PC-3 (cell line): ENCODE results near the gene ZNF236. TPM values are rescaled to one million over a fixed set of nuclear protein-coding genes. Genes with fewer than 3 reads are reported as not detected.

Experiments
- ATAC-seq: fragments of 200-7000 bp; cut with Tn5 transposase; 2 replicates; pipeline ENCODE4 v1.9.1; 2020; ENCODE audit warnings: mild to moderate bottlenecking, moderate library complexity
- BruUV-seq: library from RNA; stranded (reverse); fragments of 400-500 nt; replicated peaks from 2 replicates; lab custom pipeline; 2021; lab: Mats Ljungman, UMichigan
- CTCF ChIA-PET: fragments of 300-600 bp; sonication (Branson Sonifier 250); formaldehyde crosslinking; loops from one replicate; lab custom pipeline; 2022; ENCODE audit warnings: antibody characterized with exemption; lab: Charles Lee
- POLR2A ChIA-PET: fragments of 300-600 bp; sonication (Branson Sonifier 250); formaldehyde crosslinking; loops from one replicate; lab custom pipeline; 2022; ENCODE audit warnings: antibody characterized with exemption; ENCODE audit not compliant: unreplicated experiment; lab: Charles Lee
- DNase-seq: peaks from one replicate; pipeline ENCODE4 v3.0.0-alpha.2; 2015
- H2AFZ ChIP-seq: fragments of 300-600 bp; sonication (generic); 2 replicates; pipeline ENCODE4 v1.6.0; 2016; ENCODE audit warnings: antibody characterized with exemption, low read length
- H3F3A ChIP-seq: fragments of 300-600 bp; sonication (generic); one replicate; pipeline ENCODE4 v1.6.0; 2017; ENCODE audit warnings: antibody characterized with exemption, low read length, control low read depth, mild to moderate bottlenecking; ENCODE audit not compliant: unreplicated experiment
- H3K27ac ChIP-seq: fragments of 300-600 bp; sonication (generic); 2 replicates; pipeline ENCODE4 v1.5.1; 2016; ENCODE audit warnings: mild to moderate bottlenecking, low read length
- H3K27me3 ChIP-seq: fragments of 300-600 bp; sonication (generic); 2 replicates; pipeline ENCODE4 v1.6.1; 2016; ENCODE audit warnings: low read length, mixed read lengths
- H3K36me3 ChIP-seq: fragments of 300-600 bp; sonication (generic); 2 replicates; pipeline ENCODE4 v1.6.1; 2016; ENCODE audit warnings: low read depth, mixed run types, low read length, mixed read lengths
- H3K4me1 ChIP-seq: fragments of 300-600 bp; sonication (generic); 2 replicates; pipeline ENCODE4 v1.5.1; 2016; ENCODE audit warnings: low read length; ENCODE audit not compliant: insufficient read depth
- H3K4me2 ChIP-seq: fragments of 300-600 bp; sonication (generic); 2 replicates; pipeline ENCODE4 v1.6.0; 2016; ENCODE audit warnings: low read length
- H3K4me3 ChIP-seq: fragments of 300-600 bp; sonication (generic); 2 replicates; pipeline ENCODE4 v1.5.1; 2016; ENCODE audit warnings: mild to moderate bottlenecking, low read length, mixed read lengths
- H3K79me2 ChIP-seq: fragments of 300-600 bp; sonication (generic); 2 replicates; pipeline ENCODE4 v1.6.1; 2017; ENCODE audit warnings: low read length, mixed read lengths
- H3K9ac ChIP-seq: fragments of 300-600 bp; sonication (generic); 2 replicates; pipeline ENCODE4 v1.6.0; 2016; ENCODE audit warnings: mild to moderate bottlenecking, low read length
- H3K9me2 ChIP-seq: fragments of 300-600 bp; sonication (generic); replicated peaks from 2 replicates; pipeline ENCODE4 v1.6.1; 2016; ENCODE audit warnings: mixed run types, low read length, mixed read lengths
- H3K9me3 ChIP-seq: fragments of 300-600 bp; sonication (generic); 2 replicates; pipeline ENCODE4 v1.6.1; 2016; ENCODE audit warnings: low read length, mixed read lengths
- H4K20me1 ChIP-seq: fragments of 300-600 bp; sonication (generic); 2 replicates; pipeline ENCODE4 v1.6.1; 2016; ENCODE audit warnings: low read length, mixed read lengths
- CTCF ChIP-seq: fragments of 300-600 bp; sonication (generic); conservative IDR thresholded peaks from 2 replicates; pipeline ENCODE4 v1.5.1; 2017; ENCODE audit warnings: antibody characterized with exemption, low read depth, mild to moderate bottlenecking, low read length
- EZH2 ChIP-seq: fragments of 300-600 bp; sonication (generic); IDR thresholded peaks from one replicate; pipeline ENCODE4 v1.6.1; 2017; ENCODE audit warnings: antibody characterized with exemption, mild to moderate bottlenecking, low read length; ENCODE audit not compliant: unreplicated experiment
- EZH2phosphoT487 ChIP-seq: fragments of 300-600 bp; sonication (generic); IDR thresholded peaks from 2 replicates; pipeline ENCODE4 v1.6.1; 2018; ENCODE audit warnings: mild to moderate bottlenecking, antibody characterized with exemption, low read length, borderline replicate concordance
- intact Hi-C: fragments of 100-400 bp; cut with micrococcal nuclease; formaldehyde crosslinking; loops from 2 replicates; pipeline ENCODE4 v1.9.0; 2023
- total RNA-seq: library from RNA; depleted of rRNA; stranded (reverse); fragments of >200 nt; gene quantifications from 2 replicates; pipeline ENCODE4 v1.2.3, GENCODE V29; 2014

The ZNF236 gene
- total RNA-seq, 1 experiment from 2014 or later = 7.7 TPM

GRCh38 chr18:76974386-76974785, 152.0 kb downstream of the ZNF236 start:
- no peak overlapping the region for H2AFZ ChIP-seq
- H4K20me1 ChIP-seq = no peaks in the 10 kb centered on the region
- intact Hi-C loops = no loop called here
- ATAC-seq (no peak), DNase-seq (no peak)
- POLR2A ChIA-PET = no interaction called here
- no peaks in the 10 kb centered on the region for H3K36me3 ChIP-seq
- no peaks in the 10 kb centered on the region for H3K79me2 ChIP-seq
- H3K27me3 ChIP-seq = no peaks in the 10 kb centered on the region
- CTCF ChIA-PET = no interaction called here
- H3K9ac ChIP-seq = no peak overlapping the region
- TF ChIP-seq EZH2 = no peak
- TF ChIP-seq CTCF = no peak
- no peak for TF ChIP-seq EZH2phosphoT487
- no peak overlapping the region for H3K4me3 ChIP-seq
- H3K9me3 ChIP-seq = no peaks in the 10 kb centered on the region
- H3K4me2 ChIP-seq = no peak overlapping the region
- BruUV-seq = no TSS peak
- H3K27ac ChIP-seq = no peak overlapping the region
- H3F3A ChIP-seq = no peaks in the 10 kb centered on the region
- no peaks in the 10 kb centered on the region for H3K9me2 ChIP-seq
- no peaks in the 10 kb centered on the region for H3K4me1 ChIP-seq

- BruUV-seq = no TSS peak
- POLR2A ChIA-PET = no interaction called here
Measured at GRCh38 chr18:76975577-76976110, 153.3 kb downstream of the ZNF236 start.

More at GRCh38 chr18:76975577-76976110, 153.3 kb downstream of the ZNF236 start:
- Histone ChIP-seq H3K4me3 (no peak overlapping the region), H3K4me1 (no peaks in the 10 kb centered on the region), H4K20me1 (no peaks in the 10 kb centered on the region), H3K9ac (no peak overlapping the region), H3K27me3 (no peaks in the 10 kb centered on the region), H3F3A (no peaks in the 10 kb centered on the region), H3K9me3 (no peaks in the 10 kb centered on the region), H3K4me2 (no peak overlapping the region), H2AFZ (no peak overlapping the region), H3K27ac (no peak overlapping the region), H3K36me3 (no peaks in the 10 kb centered on the region), H3K9me2 (no peaks in the 10 kb centered on the region), H3K79me2 (no peaks in the 10 kb centered on the region)
- intact Hi-C loops = no loop called here
- no peak for ATAC-seq
- DNase-seq = no peak
- TF ChIP-seq CTCF (no peak), EZH2phosphoT487 (no peak), EZH2 (no peak)
- CTCF ChIA-PET = no interaction called here
